ENCODE results near the gene IFI35.

DNA sequence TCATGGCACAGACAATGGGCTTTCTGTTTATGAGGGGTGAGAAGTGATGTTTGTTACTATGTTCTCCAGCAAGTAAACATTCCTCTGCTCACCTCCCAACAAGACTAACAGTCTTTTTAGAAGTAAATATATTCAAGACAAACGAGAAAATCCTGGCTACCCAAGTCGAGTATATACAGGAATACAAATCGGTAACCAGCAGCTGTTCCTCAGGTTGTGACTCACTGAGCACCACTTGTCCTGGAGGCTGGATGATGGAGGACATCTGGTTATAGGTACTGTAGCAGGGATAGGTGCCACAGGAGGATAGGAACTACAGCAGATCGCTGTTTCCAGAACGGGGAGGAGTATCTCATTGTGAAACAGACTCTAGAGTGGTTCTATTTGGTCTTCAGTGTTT lies 13.7 kb upstream of the IFI35 start:
- TF ChIP-seq POLR2A (IDR thresholded peaks at IDR 0.05): no peak
- TF ChIP-seq, protein P1, sequence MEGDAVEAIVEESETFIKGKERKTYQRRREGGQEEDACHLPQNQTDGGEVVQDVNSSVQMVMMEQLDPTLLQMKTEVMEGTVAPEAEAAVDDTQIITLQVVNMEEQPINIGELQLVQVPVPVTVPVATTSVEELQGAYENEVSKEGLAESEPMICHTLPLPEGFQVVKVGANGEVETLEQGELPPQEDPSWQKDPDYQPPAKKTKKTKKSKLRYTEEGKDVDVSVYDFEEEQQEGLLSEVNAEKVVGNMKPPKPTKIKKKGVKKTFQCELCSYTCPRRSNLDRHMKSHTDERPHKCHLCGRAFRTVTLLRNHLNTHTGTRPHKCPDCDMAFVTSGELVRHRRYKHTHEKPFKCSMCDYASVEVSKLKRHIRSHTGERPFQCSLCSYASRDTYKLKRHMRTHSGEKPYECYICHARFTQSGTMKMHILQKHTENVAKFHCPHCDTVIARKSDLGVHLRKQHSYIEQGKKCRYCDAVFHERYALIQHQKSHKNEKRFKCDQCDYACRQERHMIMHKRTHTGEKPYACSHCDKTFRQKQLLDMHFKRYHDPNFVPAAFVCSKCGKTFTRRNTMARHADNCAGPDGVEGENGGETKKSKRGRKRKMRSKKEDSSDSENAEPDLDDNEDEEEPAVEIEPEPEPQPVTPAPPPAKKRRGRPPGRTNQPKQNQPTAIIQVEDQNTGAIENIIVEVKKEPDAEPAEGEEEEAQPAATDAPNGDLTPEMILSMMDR (IDR thresholded peaks at IDR 0.05): no peak
